Stimulated activated CD8-positive, alpha-beta memory T cell treated with anti-CD3 and anti-CD28 coated beads, Interleukin-12 subunit alpha, Interleukin-12 subunit beta, amount 100 ng/mL, for 24 hours (primary cell): ENCODE results near the gene SPHK2.

Experiments used
- DNase-seq: peaks from one replicate; pipeline ENCODE4 v3.0.0-alpha.2; 2020; ENCODE audit errors: extremely low read depth

The SPHK2 gene

DNA sequence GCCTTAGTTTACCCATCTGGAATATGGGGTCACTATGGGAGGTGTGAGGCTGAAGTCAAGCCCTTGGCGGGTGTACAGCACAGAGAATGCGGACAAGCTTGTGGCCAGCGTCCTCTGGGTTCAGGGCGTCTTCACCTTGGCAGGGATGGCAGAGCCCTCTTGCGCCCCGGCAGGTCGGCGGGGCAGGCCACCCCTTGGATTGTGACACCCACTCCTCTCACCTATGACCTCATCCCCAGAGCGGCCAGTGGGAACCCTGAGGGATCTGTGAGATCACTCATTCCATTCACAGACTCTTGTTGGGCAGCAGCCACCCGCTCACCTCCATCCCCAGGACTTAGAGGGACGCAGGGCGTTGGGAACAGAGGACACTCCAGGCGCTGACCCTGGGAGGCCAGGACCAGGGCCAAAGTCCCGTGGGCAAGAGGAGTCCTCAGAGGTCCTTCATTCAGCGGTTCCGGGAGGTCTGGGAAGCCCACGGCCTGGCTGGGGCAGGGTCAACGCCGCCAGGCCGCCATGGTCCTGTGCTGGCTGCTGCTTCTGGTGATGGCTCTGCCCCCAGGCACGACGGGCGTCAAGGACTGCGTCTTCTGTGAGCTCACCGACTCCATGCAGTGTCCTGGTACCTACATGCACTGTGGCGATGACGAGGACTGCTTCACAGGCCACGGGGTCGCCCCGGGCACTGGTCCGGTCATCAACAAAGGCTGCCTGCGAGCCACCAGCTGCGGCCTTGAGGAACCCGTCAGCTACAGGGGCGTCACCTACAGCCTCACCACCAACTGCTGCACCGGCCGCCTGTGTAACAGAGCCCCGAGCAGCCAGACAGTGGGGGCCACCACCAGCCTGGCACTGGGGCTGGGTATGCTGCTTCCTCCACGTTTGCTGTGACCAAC is 12.6 kb upstream of the SPHK2 start, which contains the start of gene SPACA4:
Gene SPACA4 (plus strand): TSS at position 280 of the 896 bp plus-strand sequence. CDS start 237 bp downstream, at position 517.
- DNase-seq, result no peak

DNA sequence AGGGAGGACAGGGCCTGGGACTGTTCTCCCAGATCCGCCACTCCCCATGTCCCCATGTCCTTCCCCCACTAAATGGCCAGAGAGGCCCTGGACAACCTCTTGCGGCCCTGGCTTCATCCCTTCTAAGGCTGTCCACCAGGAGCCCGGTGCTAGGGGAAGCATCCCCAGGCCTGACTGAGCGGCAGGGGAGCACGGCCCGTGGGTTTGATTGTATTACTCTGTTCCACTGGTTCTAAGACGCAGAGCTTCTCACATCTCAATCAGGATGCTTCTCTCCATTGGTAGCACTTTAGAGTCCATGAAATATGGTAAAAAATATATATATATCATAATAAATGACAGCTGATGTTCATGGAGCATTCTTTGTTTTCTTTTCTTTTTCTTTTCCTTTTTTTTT is 11.9 kb upstream of the SPHK2 start:
- DNase-seq, result no peak

DNA sequence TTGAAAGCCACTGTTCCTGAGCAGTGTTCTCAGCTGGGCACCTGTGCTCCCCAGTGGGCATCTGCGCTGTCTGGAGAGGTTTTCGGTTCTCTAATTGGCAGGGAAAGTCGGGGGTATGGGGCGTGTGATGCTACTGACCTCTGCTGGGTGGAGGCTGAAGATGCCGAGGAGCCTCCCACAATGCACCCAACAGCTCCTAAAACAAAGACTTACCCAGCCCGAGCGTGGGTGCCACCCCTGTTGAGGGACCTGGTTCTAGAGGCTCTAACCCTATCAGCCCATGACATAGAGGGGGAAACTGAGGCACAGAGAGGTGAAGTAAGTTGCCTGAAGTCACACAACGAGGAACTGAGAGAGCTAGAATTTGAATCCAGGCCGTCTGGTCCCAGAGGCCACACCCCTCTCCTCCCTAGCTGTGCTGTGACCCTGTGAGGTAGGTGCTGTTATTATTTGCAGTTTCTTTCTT is 10.5 kb upstream of the SPHK2 start:
- no peak for DNase-seq

DNA sequence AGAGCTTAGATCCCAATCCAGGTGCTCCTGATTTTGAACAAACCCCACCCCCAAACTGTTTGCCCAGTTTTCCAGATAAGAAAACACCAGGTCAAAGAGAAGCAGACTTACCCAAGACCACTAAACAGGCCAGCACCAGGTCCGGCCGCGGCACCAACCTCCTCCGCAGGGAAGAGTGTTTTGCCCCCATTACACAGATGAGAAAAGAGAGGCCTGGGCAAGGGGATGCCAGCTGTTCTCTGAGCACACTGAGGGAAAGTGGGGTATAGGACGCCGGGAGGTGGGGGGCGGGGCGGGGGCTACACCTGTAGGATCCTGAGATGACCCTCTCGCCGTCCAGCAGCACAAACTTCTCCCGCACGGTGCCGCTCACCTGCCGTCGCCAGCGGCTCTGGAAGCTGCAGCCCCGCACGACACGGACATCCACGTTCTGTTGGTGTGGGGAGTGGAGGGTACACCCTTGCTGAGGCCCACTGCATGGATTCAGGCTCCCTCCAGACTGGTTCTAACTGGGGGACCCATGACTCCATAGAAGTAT is 9.7 kb upstream of the SPHK2 start:
- no peak for DNase-seq

DNA sequence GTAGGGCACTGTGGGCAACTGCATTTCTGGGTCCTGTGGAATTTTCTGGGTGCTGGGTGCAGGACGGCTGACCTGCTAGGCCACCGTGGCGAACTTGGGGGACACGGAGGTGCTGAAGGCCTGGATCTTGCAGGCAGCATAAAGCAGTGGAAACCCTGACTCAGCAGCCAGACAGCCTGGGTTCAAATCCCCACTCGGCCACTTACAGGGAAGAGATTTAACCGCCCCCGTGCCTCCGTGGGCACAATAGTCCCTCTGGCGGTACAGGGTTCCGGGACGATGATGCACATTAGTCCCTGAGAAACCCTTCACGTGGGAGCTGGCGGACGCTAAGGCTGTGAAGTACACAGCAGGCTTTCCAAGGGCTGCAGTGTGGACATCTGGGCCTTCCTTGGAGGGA is 7.4 kb upstream of the SPHK2 start:
- DNase-seq, result no peak

DNA sequence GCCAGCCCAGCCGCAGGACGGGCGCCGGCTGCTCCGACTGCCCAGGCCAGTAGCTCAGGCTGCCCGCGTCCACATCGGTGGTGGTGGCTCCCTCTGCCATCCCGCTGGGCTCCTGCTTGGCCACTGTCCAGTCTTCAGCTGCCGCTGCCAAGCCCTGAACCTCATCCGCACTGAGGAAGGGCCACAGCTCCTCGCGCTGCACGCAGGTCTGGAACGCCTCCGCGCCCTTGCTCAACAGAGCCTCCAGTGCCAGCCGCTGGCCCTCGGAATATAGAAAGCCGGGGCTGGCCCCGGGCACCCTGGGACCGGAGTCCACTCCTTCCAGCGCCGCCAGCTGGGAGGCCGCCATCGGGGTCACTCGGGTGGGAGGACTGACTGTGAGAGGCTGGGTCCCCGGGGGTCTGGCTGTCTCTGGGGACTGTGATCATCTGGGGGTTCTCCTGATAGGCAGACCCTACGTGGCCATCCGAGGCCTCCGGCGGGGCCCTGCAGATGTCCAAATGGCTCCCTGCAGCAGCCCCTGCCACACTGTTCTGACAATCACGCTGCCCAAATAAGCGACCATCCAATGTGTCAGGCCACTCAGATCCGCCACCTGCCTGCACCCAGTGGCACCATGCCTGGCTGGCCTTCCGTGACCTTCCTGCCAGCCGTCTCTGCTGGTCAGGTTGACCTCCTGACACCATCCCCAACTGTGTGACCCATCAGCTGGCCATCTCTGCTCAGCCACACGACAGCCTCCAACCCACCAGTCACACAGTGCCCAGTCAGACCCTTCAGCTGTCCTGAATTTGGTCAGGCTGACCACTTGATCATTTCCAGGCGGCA is 6.1 kb upstream of the SPHK2 start:
- DNase-seq, result no peak

DNA sequence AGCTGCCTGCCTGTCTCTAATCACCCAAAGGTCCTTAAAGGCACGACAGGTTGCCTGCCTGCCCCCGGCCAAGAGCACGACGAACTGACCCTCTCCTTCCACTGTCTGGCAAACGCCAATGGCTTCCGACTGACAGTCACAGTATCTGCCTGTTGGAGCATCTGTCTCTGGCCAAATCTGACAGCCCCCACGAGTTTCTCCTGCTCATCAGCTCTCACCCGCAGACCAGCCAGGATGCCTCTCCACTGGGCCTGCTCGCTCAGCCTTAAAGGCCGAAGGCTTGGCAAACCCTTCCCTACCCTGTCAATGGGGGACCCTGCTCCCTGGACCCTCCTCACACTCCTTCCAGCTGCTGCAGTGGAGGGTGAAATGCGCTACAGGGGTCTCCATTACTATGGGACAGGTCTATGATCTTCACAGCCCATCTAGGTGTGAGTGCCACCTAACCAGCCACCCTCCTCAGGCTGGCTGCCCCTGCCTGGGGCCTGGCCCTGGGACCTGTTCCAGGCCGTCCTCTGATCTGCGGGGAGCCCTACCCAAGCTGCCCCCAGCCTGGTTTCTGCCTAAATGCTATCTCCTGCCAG is 5.4 kb upstream of the SPHK2 start:
- no peak for DNase-seq

DNA sequence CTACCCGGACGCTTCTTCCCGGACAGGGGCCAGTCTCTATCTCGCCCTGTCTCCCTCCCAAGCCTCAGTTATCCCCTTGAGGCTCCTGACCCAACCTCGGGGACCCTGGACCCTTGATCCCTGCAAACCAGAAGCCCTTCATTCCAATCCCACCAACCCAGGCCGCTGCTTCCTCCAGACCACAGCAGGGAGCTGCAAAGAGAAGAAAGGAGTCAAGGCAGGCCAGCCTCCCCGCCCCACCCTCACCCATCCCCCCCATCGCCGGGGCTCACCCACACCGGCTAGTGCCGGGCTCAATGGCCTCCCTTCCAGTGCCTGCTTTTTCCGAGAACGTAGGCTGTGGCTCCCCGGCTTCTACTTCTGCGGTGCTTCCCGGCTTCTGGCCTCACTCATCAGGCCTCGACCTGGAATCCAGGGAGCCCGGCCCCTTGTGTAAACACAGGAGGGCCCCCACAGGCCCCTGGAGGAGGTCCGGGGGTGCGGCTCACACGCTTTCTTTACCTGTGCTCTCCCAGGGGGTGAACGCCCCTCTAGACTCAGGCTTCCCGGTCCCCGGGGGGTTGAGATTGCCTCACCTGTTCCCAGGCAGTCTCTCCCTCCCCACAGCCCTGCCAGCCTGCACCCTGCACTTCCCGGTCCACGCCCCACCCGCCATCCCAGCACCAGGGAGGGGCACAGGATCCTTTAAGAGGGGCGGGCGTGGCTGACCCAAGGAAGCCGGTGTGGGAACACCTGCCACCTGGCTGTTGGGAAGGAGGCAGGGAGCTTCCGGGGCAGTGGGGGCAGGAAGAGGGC is 4.7 kb upstream of the SPHK2 start, which contains the start of gene FAM83E:
Gene FAM83E (minus strand): TSS at position 641 of the 795 bp plus-strand sequence. CDS start 1,704 bp downstream, outside the sequence.
- no peak for DNase-seq

DNA sequence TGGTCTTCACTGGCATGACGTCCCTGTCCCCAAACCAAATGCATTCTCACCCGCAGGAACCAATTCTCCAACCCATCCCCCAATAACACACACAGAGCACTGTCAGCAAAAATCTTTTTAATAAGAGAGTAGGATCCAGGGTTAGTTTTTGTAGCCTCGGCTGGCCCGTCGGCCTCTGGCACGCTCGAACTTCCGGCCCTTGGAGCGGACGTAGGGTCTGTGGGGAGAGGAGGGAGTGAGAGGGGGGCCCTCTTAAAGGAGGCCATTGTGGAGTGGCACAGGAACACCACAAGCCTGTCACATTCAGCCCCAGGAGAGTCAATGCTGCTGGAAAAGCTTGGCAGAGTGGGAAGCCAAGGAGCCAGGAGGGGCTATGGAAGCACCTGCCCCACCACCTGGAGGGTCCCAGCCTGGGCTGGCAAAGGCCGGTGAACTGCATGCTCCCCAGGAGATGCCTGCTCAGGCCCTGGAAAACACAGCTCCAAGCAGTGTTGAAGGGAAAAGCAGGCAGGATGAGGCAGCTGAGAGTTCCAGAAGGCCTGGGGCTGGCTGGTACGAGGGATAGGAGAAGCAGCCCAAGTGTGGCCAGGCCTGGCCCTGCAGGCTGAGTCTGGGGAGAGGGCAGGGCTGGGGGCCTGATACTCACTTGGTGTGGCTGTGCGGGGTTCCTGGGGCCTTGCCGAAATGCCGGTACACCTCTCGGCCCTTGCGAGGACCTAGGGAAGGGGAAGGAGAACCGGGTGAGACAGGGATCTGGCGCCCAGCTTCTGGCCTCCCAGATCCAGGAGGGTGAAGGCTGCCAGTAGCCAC is 3.9 kb upstream of the SPHK2 start:
- no peak for DNase-seq

DNA sequence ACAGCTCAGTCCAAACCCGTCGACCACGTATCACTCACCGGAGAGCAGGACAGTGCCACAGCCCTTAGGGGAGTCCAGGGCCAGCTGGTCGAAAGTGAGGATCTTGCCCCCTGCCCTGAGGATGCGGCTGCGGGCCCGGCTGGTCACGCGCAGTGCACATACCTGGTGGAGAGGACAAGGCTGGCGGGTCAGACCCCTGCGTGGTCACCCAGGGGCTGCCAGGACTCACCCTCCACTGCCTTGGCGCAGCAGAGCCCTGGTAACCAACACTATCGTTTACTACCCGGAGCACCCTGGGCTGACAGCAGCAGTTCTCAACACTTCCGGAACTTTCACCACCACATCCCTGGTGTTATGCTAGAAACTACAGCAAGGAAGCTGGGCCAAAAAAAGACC is 3.3 kb upstream of the SPHK2 start:
- no peak for DNase-seq

DNA sequence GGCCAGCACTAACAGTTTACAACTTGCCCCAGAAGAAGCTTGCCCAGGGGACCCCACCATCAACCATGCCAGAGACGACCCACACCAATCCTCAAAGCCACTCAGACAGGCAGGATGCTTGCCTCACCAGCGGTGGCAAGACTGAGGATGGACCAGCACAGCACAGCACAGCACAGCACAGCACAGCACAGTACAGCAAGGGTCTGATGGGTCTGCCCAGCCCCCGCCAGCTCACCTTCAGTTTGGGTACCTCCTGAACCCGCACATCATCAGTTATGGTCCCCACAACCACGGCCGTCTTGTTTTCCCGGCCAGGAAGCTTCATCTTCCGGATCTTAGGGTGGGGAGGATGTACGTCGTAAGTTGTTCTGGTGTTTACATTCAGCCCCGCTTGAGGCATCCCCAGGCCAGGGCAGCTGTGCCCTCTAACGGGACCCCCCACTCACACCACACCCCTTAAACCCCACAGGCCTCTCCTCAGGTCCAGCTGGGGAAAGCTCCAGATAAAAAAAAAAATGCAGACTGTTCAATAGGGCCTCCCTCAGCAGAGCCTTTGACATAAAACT is 2.7 kb upstream of the SPHK2 start:
- no peak for DNase-seq

DNA sequence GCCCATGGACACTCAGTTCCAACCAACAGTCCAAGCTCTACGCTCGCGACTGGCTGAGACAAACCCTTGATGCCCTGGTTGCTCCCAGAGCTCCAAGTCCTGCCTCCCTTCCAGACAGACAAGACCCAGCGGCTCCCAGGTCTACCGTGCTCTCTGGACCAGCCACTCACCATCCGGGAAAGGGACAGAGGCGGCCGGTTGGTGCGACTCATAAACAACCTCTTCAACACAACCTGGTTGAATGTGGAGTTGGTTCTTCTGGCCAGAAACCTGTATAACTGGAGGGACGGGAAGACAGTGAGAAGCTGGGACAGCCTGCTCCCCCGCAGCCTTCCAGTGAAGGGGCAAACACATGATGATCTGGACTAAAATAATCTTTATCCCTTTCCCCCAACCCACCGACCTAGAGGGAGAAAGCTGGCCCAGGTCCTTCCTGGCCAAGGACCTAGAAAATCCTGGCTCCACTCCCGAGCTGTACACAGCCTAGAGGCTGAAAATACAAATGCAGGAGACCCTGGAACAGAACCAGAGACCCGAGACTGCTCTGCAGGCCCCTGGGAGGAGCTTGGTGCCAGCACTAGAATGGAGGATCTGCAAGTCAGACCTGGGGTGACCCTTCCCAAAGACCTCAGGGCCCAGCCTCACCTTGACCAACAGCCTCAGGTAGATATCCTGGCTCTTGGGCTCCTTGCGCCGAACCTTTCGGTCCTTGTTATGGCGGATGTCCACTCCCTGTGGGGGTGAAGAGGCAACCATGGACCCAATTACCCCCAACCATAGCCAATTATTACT is 2.0 kb upstream of the SPHK2 start:
- DNase-seq, result no peak

DNA sequence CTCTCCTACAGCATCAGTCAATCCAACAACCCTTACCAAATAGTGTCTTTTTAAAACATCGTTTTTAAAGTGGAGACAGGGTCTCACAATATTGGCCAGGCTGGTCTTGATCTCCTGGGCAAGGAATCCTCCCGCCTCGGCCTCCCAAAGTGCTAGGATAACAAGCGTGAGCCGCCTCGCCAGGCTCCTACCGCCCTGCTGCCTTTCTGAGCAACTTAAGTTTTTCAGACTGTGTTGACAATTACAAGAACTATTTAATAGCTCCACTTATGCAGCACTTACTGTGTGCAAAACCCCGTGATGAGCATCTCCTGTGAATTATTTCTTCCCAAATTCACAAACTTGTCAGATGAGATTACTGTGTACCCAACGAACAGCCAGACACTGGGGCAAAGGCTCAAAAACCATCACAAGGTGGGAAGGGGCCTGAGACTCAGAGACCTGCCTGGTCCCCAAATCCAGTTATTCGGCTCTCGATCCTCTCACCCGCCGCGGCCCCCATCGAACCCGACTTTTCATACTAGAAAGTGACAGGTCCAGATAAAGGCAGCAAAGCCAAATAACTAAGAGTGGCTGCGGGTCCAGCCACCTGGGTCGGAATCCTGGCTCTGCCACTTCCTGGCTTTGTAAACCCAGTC is 909 bp upstream of the SPHK2 start:
- no peak for DNase-seq

DNA sequence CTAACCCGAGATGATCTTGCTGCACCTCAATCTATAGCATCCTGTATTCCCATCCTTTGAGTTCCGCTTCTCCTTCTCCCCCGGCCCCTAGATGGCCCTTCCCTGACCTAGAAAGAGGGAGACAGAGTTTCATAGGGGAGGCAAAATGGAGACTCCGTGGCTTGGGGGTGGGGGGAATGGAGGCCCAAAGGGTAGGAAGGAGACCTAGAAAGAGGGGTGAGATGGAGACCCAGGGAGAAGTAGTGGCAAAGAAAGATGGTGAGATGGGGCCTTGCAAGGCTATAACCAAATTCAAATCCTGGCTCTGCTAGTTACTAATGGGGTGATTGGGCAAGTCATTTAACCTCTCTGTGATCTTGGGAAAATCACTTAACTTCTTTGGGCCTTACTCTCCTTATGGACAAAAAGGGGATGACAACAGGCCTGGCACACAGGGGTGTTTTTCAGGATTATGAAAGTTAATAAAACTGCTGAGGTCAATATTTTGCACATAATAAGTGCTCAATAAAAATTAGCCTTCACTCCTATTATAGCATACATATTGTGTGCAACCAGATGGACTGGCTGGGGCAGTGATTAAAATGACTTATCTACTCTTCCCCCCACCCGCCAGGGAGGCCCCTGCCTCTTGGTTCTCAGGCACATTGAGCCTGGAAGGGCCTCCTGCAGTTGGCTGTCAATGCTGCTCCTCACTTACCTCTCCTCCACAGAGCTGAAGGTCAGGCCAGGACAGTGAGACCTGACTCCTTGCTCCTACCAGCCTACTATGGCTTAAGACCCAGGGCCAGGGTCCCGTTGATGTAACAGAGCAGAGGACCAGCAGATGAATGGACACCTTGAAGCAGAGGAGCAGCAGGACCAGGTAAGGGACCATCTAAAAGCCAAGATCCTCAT is 633 bp downstream of the SPHK2 start:
- no peak for DNase-seq

DNA sequence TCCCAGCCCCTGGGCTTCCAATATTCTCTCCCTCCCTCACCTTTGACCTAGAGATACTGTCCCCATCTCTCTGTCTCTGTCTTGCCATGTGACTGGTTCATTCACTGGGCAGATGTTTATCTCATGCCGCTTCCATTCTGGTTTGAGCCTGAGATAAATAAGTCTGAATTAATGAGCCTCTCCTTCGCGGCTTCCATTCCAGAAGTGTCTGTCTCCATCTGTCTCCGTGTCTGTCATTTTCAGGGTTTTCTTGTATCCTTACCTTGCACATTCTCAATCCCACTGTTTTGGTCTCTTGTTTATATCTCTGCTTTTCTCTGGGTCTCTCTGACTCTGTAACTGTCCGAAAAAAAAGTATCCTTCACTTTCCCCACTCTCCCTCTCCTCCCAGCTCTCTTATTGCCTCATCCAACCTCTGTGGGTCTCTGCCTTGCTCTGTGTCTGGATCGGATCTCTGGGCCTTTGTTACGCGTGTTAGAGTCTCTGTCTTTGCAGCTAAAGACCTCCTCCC is 4.3 kb downstream of the SPHK2 start:
- DNase-seq, result no peak

DNA sequence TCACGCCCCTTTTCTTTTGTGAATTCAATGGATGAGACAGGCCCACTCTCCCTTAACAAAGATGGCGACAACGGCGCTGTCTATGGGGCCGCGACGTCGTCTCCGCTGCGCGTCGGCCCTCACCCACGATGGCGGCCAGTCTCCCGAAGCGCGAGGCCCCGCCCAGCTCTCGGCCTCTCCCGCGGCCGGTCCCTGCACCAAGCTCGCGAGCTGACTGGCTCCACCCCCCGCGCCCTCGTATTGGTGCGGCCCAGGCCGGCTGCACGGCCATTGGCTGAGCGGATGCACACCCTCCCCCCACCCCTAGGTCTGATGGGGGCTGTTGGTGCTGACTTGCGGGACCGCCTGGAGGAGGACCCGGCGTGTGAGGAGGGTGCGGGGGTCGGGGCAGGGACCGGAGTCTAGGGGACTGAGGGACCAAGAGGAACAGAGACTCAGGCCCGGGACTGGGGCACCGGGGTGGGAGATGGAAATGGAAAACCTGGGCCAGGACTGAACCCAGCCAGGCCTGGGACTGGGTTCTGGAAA is 4.8 kb downstream of the SPHK2 start:
- peak; percentile 99 for DNase-seq
